Testis (tissue), 2 donors: ENCODE data around the gene KATNB1.

Experiments used
- CTCF ChIP-seq, 3 experiments: fragments of 450-650 bp in 2 of 3; fragments of 200-600 bp in 1 of 3; sonication (generic) in 1 of 3; IDR thresholded peaks; one replicate each; pipeline ENCODE4 v1.5.1; 2016 to 2019; ENCODE audit warnings: antibody characterized with exemption in 3 of 3, mild to moderate bottlenecking in 2 of 3, moderate library complexity in 1 of 3
- POLR2A ChIP-seq: fragments of 450-650 bp; IDR thresholded peaks from one replicate; pipeline ENCODE4 v1.6.1; 2017; ENCODE audit warnings: antibody characterized with exemption, mild to moderate bottlenecking, moderate library complexity

- no peak for TF ChIP-seq CTCF (IDR thresholded peaks at IDR 0.05)
- no peak for TF ChIP-seq POLR2A
Measured at GRCh38 chr16:57698812-57699405, 36.7 kb upstream of the KATNB1 start.
